NT2/D1 (cell line): Measurements from ENCODE around the gene LDLRAD2.

Experiments used
- SUZ12 ChIP-seq: IDR thresholded peaks from 2 replicates; pipeline ENCODE4 v1.6.1; 2011; ENCODE audit not compliant: insufficient read length, insufficient read depth; ENCODE audit errors: extremely low read depth
- YY1 ChIP-seq: IDR thresholded peaks from 2 replicates; pipeline ENCODE4 v1.6.1; 2011; ENCODE audit not compliant: insufficient read length, insufficient read depth
- ZNF274 ChIP-seq: IDR thresholded peaks from 2 replicates; pipeline ENCODE4 v1.6.1; 2011; ENCODE audit warnings: mild to moderate bottlenecking, low read depth, low read length

DNA sequence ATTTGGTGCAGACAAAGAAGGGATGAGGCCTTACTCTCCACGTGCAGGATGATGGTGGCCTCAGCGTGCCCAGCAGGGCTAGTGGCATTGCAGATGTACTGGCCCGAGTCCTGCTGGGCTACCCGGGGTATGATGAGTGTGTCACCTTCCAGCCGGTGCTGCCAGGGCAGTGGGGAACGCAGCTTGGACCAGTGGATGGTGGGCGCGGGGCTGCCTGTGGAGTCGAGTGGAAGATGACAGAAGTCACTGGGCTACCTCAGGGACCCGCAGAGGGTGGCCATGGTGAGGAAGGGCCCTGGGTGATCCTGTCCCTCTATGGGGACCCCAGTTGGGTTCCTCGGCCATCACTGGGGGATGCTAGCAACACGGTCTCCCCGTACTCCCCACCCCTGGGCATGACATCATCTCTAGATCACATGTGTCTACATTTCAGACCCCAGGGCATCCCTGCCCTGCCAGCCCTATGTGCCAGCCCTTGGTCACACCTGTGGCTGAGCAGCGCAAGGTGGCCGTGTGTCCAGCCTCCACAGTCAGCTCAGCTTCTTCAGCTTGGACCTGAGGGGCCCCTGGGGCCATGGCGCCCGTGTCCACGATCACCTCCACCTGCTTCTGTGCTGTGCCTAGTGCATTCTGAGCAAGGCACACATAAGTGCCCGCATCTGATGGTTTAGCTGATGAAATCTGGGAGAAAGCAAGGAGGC is 27.4 kb downstream of the LDLRAD2 start:
- TF ChIP-seq YY1 = no peak
- TF ChIP-seq ZNF274 = no peak
- TF ChIP-seq SUZ12 = no peak
